K562 (cell line): ENCODE measurements around the gene QRICH1. TPM values are rescaled to one million over a fixed set of nuclear protein-coding genes. Genes with fewer than 3 reads are reported as not detected.

Experiments
- ATAC-seq: fragments of 200-7000 bp; cut with Tn5 transposase; 3 replicates; pipeline ENCODE4 v1.9.1; 2020; ENCODE audit warnings: moderate library complexity
- BruUV-seq: library from RNA; stranded (reverse); fragments of 400-500 nt; replicated peaks from 2 replicates; lab custom pipeline; 2021; lab: Mats Ljungman, UMichigan
- CTCF ChIA-PET: fragments of 300-600 bp; formaldehyde crosslinking; extraction: SDS; loops from one replicate; lab custom pipeline; 2021; ENCODE audit warnings: low intra/inter-chr PET ratio; lab: Yijun Ruan, JAX
- POLR2A ChIA-PET: fragments of 300-600, 350-650 bp; sonication (Branson Sonifier 250); formaldehyde crosslinking; extraction: SDS; loops from one replicate; lab custom pipeline; 2021; ENCODE audit warnings: antibody characterized with exemption, inconsistent platforms; lab: Yijun Ruan, JAX
- DNase-seq, 4 experiments: peaks; one replicate each; pipeline versions ENCODE4 v3.0.0 to v3.0.0-alpha.2; 2011 to 2018; ENCODE audit warnings: low spot score in 3 of 4, mixed read lengths in 3 of 4; ENCODE audit errors: extremely low read depth in 1 of 4
- FAIRE-seq: peaks from 2 replicates; lab custom pipeline; 2011; peaks lifted over from hg19 to GRCh38; lab: Jason Lieb, UNC
- H2AFZ ChIP-seq: 2 replicates; pipeline ENCODE4 v1.6.0; 2011; ENCODE audit warnings: low read depth, low read length, control low read depth, inconsistent platforms
- H3K27ac ChIP-seq: fragments of 200-600 bp; 3 replicates; pipeline ENCODE4 v1.8.0; 2011; ENCODE audit warnings: low read depth, mild to moderate bottlenecking, control low read depth, inconsistent platforms, low read length, moderate library complexity, mixed read lengths; ENCODE audit errors: extremely low read depth
- H3K27me3 ChIP-seq, 2 experiments: fragments of 300-600 bp in 1 of 2; 2 replicates in 1 of 2; 3 replicates in 1 of 2; pipeline versions ENCODE4 v1.6.0 to v1.8.0; 2011; ENCODE audit warnings: inconsistent platforms in 2 of 2, low read length in 2 of 2, mild to moderate bottlenecking in 1 of 2, mixed read lengths in 1 of 2, moderate library complexity in 1 of 2; ENCODE audit not compliant: control insufficient read depth in 2 of 2, insufficient read depth in 2 of 2
- H3K36me3 ChIP-seq: fragments of 300-600 bp; 3 replicates; pipeline ENCODE4 v1.8.0; 2011; ENCODE audit warnings: mild to moderate bottlenecking, low read length, inconsistent platforms; ENCODE audit not compliant: control insufficient read depth, insufficient read depth
- H3K4me1 ChIP-seq, 2 experiments: fragments of 200-600 bp in 1 of 2; replicated peaks in 1 of 2; 2 replicates in 1 of 2; 3 replicates in 1 of 2; pipeline versions ENCODE4 v1.5.1 to v1.8.0; 2011; ENCODE audit warnings: inconsistent platforms in 2 of 2, low read length in 2 of 2, mild to moderate bottlenecking in 1 of 2, mixed read lengths in 1 of 2, moderate library complexity in 1 of 2; ENCODE audit not compliant: control insufficient read depth in 2 of 2, insufficient read depth in 2 of 2
- H3K4me2 ChIP-seq: 2 replicates; pipeline ENCODE4 v1.6.1; 2011; ENCODE audit warnings: low read length, control low read depth, inconsistent platforms, mixed read lengths; ENCODE audit not compliant: insufficient read depth
- H3K4me3 ChIP-seq: fragments of 200-600 bp; sonication (generic), shearing (Covaris generic); 2 replicates; pipeline ENCODE4 v1.5.1; 2016; ENCODE audit warnings: control low read depth, inconsistent platforms
- H3K79me2 ChIP-seq: fragments of 200-600 bp; 3 replicates; pipeline ENCODE4 v1.8.0; 2011; ENCODE audit warnings: low read length, inconsistent platforms; ENCODE audit not compliant: control insufficient read depth, insufficient read depth
- H3K9ac ChIP-seq, 2 experiments: 2 replicates each; pipeline versions ENCODE4 v1.6.0 to v1.6.1; 2011; ENCODE audit warnings: low read depth in 2 of 2, low read length in 2 of 2, control low read depth in 1 of 2, inconsistent platforms in 1 of 2, mild to moderate bottlenecking in 1 of 2, mixed read lengths in 1 of 2; ENCODE audit not compliant: insufficient read depth in 1 of 2
- H3K9me1 ChIP-seq: one replicate; pipeline ENCODE4 v1.6.0; 2011; ENCODE audit warnings: inconsistent platforms, mild to moderate bottlenecking, low read length, moderate library complexity; ENCODE audit not compliant: control insufficient read depth, insufficient read depth
- H3K9me3 ChIP-seq: replicated peaks from 2 replicates; pipeline ENCODE4 v1.5.1; 2011; ENCODE audit warnings: low read depth, low read length, inconsistent platforms; ENCODE audit not compliant: control insufficient read depth, insufficient read depth
- H4K20me1 ChIP-seq: replicated peaks from 2 replicates; pipeline ENCODE4 v1.6.1; 2011; ENCODE audit warnings: low read length, inconsistent platforms, mixed read lengths; ENCODE audit not compliant: control insufficient read depth, insufficient read depth
- BRCA1 ChIP-seq, 2 experiments: fragments of 450-650 bp in 1 of 2; sonication (generic) in 1 of 2; formaldehyde crosslinking in 1 of 2; IDR thresholded peaks; 2 replicates each; pipeline versions ENCODE4 v1.5.0 to v1.6.1; 2017 to 2020; ENCODE audit warnings: mild to moderate bottlenecking in 1 of 2, missing genetic modification reagents in 1 of 2
- CBFA2T3 ChIP-seq: fragments of 450-650 bp; IDR thresholded peaks from 2 replicates; pipeline ENCODE4 v1.6.1; 2017
- CXXC5 ChIP-seq: fragments of 250-450 bp; sonication (Bioruptor Pico); IDR thresholded peaks from 2 replicates; pipeline ENCODE4 v1.8.0; 2022; ENCODE audit warnings: inconsistent platforms, mild to moderate bottlenecking, moderate library complexity
- HMG20A ChIP-seq: fragments of 450-650 bp; formaldehyde crosslinking; conservative IDR thresholded peaks from 2 replicates; pipeline ENCODE4 v1.4.0; 2020; ENCODE audit warnings: mild to moderate bottlenecking, mixed read lengths
- HMGXB4 ChIP-seq: sonication (generic); formaldehyde crosslinking; IDR thresholded peaks from 2 replicates; pipeline ENCODE4 v1.8.1; 2023; ENCODE audit warnings: mild to moderate bottlenecking, missing genetic modification reagents
- NFRKB ChIP-seq: fragments of 450-650 bp; IDR thresholded peaks from 2 replicates; pipeline ENCODE4 v1.6.1; 2016; ENCODE audit warnings: low read depth
- POLR2B ChIP-seq: fragments of 450-650 bp; IDR thresholded peaks from 2 replicates; pipeline ENCODE4 v1.6.1; 2018; ENCODE audit warnings: low read depth; ENCODE audit not compliant: partially characterized antibody
- PRPF4 ChIP-seq: fragments of 200-400 bp; formaldehyde crosslinking; IDR thresholded peaks from one replicate; pipeline ENCODE4 v1.6.1; 2017; ENCODE audit warnings: low read length, low read depth, mild to moderate bottlenecking; ENCODE audit not compliant: insufficient read depth, poor library complexity, severe bottlenecking
- ZNF592 ChIP-seq: fragments of 450-650 bp; IDR thresholded peaks from 2 replicates; pipeline ENCODE4 v1.6.1; 2017; ENCODE audit warnings: antibody characterized with exemption, mild to moderate bottlenecking
- WGBS: fragments of 100-300 bp; shearing (Covaris generic); methylation state at CpG from one replicate; pipeline ENCODE4 v1.1.6; 2016; ENCODE audit warnings: low coverage, mixed read lengths; ENCODE audit not compliant: insufficient coverage; ENCODE audit errors: missing lambda C conversion rate; 5-methylcytosine and 5-hydroxymethylcytosine counted together
- in situ Hi-C: fragments of 300-500 bp; cut with MboI; formaldehyde crosslinking; loops from 4 replicates; pipeline ENCODE4 v1.15.0; 2018; ENCODE audit warnings: inconsistent platforms, mixed read lengths
- intact Hi-C: fragments of 100-400 bp; cut with micrococcal nuclease; formaldehyde crosslinking; loops from 2 replicates; pipeline ENCODE4 v1.14.2; 2022
- polyA plus RNA-seq, 8 experiments: library from polyadenylated mRNA; depleted of rRNA in 4 of 8; stranded (reverse) in 5 of 8; unstranded in 3 of 8; fragments of >200 nt; fragmentation: Nextera tagmentation in 2 of 8; fragmentation: Illumina TruSeq in 1 of 8; extraction: Ambion mirVana in 2 of 8; extraction: Trizol in 1 of 8; gene quantifications; 2 replicates each; pipeline versions ENCODE4 v1.2.1 to v1.2.3, GENCODE V29; 2011 to 2014; ENCODE audit warnings: inconsistent platforms in 1 of 8, missing spikeins in 1 of 8
- total RNA-seq, 7 experiments: library from RNA; depleted of rRNA in 6 of 7; stranded (reverse); fragments of >200 nt in 6 of 7; fragmentation: Illumina TruSeq in 2 of 7; extraction: Trizol in 2 of 7; gene quantifications; 2 replicates each; pipeline versions ENCODE4 v1.2.1 to v1.2.3, GENCODE V29; 2011 to 2021; ENCODE audit warnings: low replicate concordance in 1 of 7

The QRICH1 gene
- total and polyA plus RNA-seq, 9 of the 15 experiments (the other 6 are each of a cell fraction or from before 2014, with no cell fraction given): 20.1 to 99.2 (median 56.7) TPM

GRCh38 chr3:49022688-49023171, 71.1 kb downstream of the QRICH1 start (continued):
- no peak for TF ChIP-seq HMG20A (CRISPR knock-in tag)

- peak within 1 kb of the TSS; percentile 72 for H2AFZ ChIP-seq
- peak within 1 kb of the TSS; percentile 92 for H3K4me2 ChIP-seq
- H3K9me1 ChIP-seq: peaks cover 9% of the 10 kb centered on the region
- peaks cover 19% of the 10 kb centered on the region for H4K20me1 ChIP-seq
- DNase-seq (peak; percentile 74 to 91 (median 77)), ATAC-seq (peak; percentile 76), FAIRE-seq (no peak)
- no peaks in the 10 kb centered on the region for H3K27me3 ChIP-seq
- in situ Hi-C loops (no loop called here), intact Hi-C loops (loop anchor here (10.0 kb wide), 1 partner anchor 143 kb away; the partner anchor contains the start of gene CCDC71)
- H3K4me3 ChIP-seq: peak within 1 kb of the TSS; percentile 74
- TSS peak; percentile 47 for BruUV-seq
- peaks cover 14 to 67% of the 10 kb centered on the region in 2 experiments; a peak in 4 of 5 replicates for H3K4me1 ChIP-seq
- no peaks in the 10 kb centered on the region for H3K9me3 ChIP-seq
- peak within 1 kb of the TSS; percentile 99 for H3K27ac ChIP-seq
- ChIA-PET CTCF (no interaction called here), POLR2A (interaction anchor here (0.6 to 8.4 kb wide), 13 partner anchors 7 to 463 kb away, joined by 3 to 104 read pairs (median 3); partner anchors contain the start of genes ARIH2, QRICH1 and WDR6)
- H3K9ac ChIP-seq: peak within 1 kb of the TSS; percentile 98 to 99
- 2% methylated on average over 37 of the region's 83 CpGs for WGBS
- peaks cover 47% of the 10 kb centered on the region; the same call in 2 of the 3 replicates for H3K36me3 ChIP-seq
- H3K79me2 ChIP-seq: peaks cover 88% of the 10 kb centered on the region
- 0 out of 2 replicates have a peak, but pooled peaks have one; percentile 40 for TF ChIP-seq ZNF592
- peak; percentile 63 for TF ChIP-seq POLR2B
- 0 out of 2 replicates have a peak, but pooled peaks have one; percentile 22 for TF ChIP-seq CBFA2T3
- TF ChIP-seq NFRKB: peak; percentile 32; the same call in 1 of the 2 replicates
- 0 out of 2 replicates have a peak, but pooled peaks have one; percentile 61 for TF ChIP-seq HMGXB4 (CRISPR knock-in tag)
- peak; percentile 75 for TF ChIP-seq CXXC5 (CRISPR knock-in tag)
- peak; percentile 15 for TF ChIP-seq PRPF4
- TF ChIP-seq BRCA1 (IDR thresholded peaks at IDR 0.05): no peak
- TF ChIP-seq BRCA1 (CRISPR knock-in tag; IDR thresholded peaks at IDR 0.05): no peak
These were observed 71.8 kb downstream of the QRICH1 start, which contains the start of gene NDUFAF3 for GRCh38 chr3:49021813-49022687. NDUFAF3 (plus strand) TSS chr3:49022121; CDS start chr3:49022145, 24 bp downstream.
